GM19438 (cell line): ENCODE measurements around the gene CLIP2.
"Not testable (repeated sequence)": the region's sequence is repeated elsewhere in the genome, so short reads cannot be mapped to it uniquely, and the experiment has no call there.

Experiments used
- ATAC-seq: cut with Tn5 transposase; IDR thresholded peaks from one replicate; pipeline ENCODE4 v1.9.1; 2021; ENCODE audit warnings: low read depth; ENCODE audit not compliant: unreplicated experiment

The CLIP2 gene

DNA sequence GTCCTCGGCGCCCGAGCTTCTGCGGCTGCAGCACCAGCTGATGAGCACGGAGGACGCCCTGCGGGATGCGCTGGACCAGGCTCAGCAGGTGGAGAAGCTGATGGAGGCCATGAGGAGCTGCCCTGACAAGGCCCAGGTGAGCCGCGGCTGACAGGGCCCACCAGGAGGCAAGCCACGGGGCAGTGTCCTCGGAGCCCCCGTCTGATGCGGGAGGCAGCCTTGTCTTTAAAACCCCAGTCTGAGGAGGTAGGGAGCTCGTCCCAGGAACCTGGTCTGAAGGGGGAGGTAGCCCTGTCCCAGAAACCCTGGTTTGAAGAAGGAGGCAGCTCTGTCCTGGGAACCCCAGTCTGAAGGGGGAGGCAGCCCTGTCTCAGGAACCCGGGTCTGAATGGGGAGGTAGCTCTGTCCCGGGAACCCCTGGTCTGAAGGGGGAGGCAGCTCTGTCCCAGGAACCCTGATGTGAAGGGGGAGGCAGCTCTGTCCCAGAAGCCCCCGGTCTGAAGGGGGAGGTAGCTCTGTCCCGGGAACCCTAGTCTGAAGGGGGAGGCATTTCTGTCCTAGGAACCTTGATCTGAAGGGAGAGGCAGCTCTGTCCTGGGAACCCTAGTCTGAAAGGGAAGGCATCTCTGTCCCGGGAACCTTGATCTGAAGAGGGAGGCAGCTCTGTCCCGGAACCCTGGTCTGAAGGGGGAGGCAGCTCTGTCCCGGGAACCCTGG, 111.4 kb downstream of the CLIP2 start:
- no peak for ATAC-seq

DNA sequence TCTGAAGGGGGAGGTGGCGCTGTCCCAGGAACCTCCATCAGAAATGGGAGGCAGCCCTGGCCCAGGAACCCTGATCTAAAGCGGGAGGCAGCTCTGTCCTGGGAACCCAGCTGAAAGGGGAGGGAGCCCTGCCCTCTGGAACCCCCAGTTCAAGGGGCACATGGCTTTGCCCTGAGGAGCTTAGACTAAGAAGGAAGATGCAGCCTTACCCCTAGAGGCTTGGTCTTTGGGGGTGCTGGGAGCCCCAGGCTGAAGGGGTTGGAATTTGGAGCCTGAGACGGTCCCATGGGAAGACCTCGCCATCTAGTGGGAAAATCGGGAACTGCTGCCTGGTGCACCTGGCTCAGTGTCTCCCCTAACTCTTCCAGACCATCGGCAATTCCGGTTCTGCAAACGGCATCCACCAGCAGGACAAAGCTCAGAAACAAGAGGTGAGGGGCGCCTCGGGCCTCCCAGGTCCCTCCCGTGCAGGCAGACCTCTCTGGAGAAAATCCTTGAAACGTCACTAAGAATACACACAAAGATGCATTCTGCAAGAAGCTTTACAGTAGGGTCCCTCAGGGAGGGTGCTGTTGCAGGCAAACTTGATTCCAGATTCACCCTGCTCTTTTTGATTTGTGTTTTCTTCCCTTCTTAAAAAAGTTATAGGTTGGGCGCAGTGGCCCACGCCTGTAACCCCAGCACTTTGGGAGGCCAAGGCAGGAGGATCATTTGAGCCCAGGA, 112.1 kb downstream of the CLIP2 start:
- ATAC-seq, result no peak

DNA sequence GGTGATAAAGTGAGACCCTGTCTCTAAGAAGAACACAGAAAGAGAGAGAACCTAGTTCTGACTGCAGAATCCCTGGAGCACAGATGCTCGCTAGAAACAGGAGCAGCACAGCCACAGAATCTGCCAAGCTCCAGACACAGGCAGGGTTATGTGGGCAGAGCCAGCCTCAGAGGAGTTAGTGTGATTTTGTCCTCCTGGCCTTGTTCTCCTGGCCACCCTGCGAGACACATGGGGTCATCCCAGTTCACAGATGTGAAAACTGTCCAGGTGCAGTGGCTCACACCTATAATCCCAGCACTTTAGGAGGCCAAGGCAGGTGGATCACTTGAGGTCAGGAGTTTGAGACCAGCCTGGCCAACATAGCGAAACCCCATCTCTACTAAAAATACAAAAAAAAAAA, 113.5 kb downstream of the CLIP2 start:
- ATAC-seq, result not testable (repeated sequence)

DNA sequence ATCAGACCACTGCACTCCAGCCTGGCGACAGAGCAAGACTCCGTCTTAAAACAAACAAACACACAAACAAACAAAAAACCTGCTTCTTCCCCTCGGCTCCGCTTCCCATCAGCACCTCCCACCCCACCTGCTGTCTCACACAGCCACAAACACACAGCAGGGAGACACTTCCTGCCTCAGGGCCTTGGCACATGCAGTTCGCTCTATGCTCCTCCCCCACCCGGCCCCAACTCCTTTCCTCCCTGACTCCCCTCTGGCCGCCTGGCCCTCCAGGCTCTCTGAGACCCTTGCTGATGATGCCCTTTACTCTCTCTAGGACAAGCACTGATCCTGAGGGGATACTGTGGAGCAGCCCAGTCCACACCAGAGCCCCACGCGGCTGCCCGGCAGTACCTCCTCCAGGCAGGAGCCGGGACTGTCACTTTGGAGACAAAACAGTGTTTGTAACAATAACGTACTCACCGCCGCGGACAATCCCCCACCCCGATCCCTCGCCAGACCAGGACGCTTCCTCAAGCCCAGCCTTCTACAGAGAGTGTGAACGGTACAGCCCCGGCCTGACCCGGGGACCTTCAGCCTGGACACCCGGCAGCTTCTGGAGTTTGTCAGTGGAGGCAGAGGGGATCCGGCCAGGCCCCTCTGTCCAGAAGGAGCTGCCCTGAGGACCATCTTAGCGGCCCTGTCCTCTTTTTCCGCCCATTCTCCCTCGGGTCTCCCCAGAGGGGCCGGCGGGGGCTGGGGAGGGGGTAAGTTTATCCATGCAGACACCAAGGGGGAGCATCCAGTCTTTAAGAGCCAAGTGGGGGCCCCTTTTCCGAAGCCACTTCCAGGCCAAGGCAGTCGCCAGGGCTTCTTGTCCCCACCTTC, 114.5 kb downstream of the CLIP2 start:
- no peak for ATAC-seq

DNA sequence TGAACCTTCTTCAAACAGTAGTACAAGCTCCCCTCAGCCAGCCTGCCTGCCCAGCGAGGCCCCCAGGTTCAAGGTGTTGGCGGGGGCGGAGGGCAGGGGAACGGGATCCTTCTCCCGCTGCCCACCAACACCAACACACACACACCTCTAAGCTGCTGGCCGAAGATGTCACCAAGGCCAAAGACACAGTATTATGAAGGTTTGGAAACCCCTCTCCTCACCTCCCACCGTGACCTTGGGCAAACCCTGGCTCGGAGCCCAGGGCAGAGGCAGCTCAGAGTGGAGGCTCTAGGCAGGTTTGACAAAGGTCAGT, 115.1 kb downstream of the CLIP2 start:
- ATAC-seq, result no peak

DNA sequence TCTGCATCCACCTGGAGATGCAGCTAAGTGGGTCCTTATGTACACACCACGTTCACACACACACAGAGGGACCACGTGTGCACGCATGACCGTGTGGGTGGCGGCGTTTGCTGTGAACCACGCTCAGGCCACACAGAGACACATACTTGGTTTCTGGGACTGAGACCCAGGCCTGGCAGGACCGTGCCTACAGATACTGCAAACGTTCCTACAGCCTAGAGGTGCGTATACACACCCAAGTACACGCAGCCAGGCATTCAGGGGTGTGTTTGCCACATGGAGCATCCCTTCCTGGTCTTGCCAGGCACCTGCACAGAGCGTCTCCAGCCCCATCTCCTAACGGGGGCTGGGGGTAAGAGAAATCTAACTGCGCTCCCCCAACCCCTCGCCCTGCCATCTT, 115.5 kb downstream of the CLIP2 start:
- no peak for ATAC-seq

DNA sequence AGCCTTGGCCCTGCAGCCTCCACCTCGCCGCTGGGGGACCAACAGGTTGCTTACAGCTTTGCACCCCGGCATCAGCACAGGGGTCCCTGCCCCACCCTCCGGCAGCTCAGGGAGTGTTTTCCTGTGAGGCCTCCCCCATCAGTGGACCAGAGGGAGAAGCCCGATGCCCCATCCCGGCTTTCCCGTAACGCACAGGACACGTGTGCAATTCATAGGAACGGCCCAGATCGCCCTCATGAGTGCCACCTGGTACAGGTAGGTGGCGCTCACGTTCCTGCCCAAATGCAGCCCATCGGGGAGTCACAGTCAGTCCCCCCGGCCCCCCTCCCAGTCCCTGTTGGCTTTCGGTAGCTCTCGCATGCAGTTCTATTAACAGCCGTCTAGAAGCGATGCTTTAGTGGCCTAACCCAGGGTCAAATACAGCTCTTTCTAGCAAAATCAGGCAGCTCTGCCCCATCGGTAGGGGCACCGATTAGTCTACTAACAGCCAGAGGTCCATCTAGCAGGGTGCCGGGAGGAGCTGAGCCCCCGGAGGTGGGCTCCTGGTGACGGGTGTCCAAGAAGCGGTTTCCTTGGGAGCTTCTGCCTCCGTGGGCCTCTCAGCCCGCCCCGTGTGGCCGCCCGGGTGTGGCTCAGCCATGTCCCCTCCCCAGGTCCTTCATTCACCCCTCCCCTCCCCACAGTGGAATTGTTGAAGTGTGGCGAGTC, 116.1 kb downstream of the CLIP2 start:
- no peak for ATAC-seq

DNA sequence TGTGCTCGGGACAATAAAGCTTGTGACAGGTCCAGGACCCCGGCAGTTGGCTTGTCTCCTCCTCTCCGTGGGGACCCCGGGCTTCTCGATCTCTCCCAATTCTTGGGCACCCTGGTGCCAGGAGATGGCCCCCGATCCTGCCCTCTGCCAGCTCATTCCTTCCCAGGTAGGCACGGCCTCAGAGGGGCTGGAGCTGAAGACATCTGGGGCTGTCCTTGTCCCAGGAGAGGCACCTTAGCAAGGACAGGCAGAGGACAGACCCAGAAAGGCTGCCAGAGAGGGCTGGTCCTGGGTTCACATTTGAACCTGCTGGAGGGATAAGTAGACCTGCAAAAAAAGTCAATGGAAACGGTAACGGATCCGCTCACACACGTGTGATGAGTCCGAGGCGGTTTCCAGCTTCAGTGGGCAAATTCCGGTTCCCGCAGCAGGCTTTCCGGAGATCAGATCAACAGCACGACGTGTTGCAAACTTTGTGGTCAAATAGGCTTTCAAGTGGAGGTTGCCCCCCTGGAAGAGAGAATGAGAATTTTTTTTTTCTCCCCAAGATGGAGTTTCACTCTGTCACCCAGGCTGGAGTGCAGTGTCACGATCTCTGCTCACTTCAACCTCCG, 116.8 kb downstream of the CLIP2 start:
- no peak for ATAC-seq

DNA sequence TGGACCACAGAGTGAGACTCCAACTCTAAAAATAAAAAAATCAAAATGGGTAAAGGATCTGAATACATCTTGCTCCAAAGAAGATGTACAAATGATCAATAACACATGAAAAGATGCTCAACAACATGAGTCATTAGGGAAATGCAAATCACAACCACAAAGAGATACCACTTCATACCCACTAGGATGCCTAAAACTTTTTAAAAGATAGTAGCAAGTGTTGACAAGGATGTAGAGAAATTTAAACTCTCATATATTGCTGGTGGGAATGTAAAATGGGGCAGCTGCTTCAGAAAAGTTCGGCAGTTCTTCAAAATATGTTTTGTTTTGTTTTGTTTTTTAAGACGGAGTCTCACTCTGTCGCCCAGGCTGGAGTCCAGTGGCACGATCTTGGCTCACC, 118.8 kb downstream of the CLIP2 start:
- no peak for ATAC-seq

DNA sequence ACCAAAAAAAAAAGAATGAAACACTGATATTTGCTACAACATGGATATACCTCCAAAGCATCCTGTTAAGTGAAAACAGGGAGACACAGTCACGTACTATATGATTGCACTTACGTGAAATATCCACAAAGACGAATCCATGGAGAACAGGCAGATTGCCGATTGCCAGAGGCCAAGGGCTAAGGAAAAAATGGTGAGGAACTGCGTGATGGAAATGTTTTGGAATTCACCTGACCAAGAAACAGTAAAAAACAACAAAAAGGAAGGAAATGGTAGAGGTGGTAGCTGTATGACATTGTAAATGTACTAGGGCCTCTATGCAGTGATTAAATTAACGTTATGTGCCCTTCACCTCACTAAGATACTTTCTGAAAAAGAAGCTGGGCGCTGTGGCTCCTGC, 120.4 kb downstream of the CLIP2 start:
- no peak for ATAC-seq

DNA sequence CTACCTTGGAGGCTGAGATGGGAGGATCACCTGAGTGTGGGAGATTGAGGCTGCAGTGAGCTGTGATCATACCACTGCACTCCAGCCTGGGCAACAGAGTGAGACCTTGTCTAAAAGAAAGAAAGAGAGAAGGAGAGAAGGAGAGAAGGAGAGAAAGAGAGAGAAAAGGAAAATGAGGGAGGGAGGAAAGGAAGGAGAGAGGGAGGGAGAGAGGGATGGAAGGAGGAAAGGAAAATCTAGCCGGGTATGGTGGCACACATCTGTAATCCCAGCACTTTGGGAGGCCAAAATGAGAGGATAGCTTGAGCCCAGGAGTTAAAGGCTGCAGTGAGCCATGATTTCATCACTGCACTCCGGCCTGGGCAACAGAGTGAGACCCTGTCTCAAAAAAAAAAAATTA, 121.6 kb downstream of the CLIP2 start:
- ATAC-seq, result no peak

DNA sequence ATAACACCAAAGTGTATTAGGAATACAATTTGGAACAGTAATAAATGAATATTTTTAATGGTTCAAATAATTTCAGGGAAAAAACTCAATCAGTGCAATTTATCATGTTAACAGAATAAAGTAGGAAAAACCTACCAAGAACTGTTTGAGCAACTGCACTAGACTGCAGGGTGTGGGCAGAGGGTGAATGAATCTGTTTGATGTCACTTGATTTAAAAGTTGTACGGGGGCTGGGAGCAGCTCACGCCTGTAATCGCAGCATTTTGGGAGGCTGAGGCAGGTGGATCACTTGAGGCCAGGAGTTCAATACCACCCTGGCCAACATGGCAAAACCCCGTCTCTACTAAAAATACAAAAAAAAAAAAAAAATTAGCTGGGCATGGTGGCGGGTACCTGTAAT, 122.4 kb downstream of the CLIP2 start:
- ATAC-seq, result not testable (repeated sequence)

DNA sequence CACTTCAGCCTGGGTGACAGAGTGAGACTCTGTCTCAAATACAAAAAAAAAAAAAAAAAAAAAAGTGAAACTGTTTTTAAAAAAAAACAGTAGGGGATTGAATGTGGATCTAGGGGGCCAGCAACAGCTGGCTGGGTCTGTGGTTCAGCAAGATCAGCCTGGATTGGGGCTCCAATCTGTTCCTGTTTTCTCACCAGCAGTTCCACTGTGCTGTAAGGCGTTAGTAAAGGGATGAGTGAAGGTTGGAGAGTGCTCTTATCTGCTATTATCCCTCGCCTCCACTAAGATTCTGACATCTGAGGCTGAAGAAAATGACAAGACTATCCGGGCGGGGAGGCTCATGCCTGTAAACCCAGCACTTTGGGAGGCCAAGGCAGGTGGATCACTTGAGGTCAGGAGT, 122.8 kb downstream of the CLIP2 start:
- ATAC-seq, result no peak

DNA sequence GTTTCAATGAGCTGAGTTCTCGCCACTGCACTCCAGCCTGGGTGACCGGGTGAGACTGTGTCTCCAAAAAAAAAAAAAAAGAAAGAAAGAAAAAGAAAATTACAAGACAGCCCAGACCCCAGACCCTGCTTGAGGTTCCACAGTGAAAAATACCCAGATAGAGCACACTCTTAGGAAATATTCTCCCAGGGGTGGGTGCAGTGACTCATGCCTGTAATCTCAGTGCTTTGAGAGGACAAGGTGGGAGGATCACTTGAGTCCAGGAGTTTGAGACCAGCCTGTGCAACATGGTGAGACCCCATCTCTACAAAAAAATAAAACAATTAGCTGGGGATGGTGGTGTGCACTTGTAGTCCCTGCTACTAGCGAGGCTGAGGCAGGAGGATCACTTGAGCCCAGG, 123.4 kb downstream of the CLIP2 start:
- no peak for ATAC-seq

DNA sequence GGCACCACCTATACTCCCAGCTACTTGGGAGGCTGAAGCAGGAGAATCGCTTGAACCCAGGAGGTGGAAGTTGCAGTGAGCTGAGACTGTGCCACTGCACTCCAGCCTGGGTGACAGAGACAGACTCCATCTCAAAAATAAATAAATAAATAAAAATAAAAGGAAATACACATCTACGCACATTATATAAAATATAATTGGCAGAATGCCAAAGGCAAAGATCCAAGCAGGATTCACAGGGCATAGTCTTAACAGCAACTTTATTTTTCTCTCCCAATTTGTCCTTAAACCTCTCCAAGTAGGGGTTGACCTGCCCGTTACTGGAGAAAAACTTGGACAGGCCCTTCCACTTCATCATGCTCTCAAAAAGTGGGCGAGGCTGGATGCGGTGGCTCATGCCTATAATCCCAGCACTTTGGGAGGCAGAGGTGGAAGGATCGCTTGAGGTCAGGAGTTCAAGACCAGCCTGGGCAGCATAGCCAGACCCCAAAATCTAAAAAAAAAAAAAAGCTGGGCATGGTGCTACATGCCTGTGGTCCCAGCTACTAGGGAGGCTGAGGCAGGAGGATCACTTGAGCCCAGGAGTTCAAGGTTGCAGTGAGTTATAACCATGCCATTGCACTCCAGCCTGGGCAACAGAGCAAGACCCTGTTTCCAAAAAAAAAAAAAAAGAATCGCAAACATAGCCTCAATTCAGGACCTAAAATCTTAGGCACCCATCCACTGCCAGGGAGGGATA, 125.6 kb downstream of the CLIP2 start:
- ATAC-seq, result not testable (repeated sequence)

DNA sequence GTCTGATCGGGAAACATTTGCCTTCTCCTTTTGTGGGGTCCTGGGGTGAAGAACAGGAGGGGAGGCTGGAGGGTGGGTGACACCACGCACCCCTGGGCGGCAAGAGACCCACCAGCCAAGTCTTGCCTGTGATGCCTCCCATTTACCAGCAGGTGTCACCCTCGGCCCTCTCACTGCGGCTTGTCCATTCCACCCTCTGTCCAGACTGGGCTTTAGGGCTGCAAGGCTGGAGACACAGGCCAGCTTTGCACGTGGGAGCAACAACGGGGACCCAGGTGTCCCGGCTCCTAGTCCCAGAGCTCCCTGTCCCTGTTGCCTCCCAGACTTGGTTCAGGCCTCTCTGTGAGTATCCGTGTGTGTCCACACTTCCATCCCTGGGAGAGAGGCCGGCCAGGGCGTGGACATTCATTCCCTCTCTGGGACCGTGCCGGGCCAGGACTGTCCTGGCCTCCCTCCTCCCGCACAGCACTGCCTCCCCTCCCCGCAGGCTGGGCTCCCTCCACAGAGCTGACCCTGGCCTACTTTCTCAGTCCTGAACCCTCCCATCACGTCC, 128.3 kb downstream of the CLIP2 start:
- ATAC-seq, result no peak

DNA sequence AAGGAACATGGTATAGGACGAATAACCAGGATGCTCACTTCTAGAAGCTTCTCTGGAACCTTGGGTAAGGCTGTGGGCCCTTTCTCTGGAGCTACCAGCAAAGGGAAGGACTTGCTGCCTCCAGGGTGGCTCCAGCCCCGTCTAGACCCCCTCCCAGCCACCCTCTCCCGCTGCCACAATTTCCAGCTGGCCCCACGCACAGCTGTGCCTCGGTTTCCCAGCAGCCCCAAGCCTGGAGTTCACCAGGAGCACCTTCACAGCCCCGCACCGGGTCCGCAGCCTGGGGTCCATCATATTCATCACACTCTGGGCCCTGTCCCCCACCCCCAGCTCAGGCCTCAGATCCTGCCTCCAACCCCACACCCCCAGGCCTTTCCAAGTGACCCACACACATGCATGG, 128.9 kb downstream of the CLIP2 start:
- no peak for ATAC-seq

DNA sequence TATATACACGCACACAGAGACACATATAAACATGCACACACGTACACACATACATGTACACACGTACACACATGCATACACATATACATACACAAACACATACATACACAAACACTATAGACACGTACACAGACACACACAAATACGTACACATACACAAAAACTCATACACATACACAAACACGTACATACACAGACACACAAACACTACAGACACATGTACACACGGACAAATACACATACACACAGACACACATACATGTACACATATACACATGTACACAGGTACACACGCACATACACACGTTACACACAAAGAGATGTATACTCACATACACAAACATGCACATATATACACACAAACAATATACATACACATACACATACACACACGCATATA, 129.3 kb downstream of the CLIP2 start:
- no peak for ATAC-seq

DNA sequence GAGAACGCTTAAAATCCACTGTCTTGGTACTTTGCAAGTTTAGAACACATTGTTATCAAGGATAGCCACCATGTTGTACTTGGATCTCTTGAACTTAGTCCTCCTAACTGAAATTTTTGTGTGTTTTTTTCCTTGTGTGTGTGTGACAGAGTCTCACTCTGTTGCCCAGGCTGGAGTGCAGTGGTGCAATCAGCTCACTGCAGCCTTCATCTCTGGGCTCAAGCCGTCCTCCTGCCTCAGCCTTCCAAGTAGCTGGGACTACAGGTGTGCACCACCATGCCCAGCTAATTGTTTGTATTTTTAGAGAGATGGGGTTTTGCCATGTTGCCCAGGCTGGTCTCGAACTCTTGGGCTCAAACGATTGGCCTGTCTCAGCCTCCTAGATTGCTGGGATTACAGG, 130.0 kb downstream of the CLIP2 start:
- not testable (repeated sequence) for ATAC-seq

DNA sequence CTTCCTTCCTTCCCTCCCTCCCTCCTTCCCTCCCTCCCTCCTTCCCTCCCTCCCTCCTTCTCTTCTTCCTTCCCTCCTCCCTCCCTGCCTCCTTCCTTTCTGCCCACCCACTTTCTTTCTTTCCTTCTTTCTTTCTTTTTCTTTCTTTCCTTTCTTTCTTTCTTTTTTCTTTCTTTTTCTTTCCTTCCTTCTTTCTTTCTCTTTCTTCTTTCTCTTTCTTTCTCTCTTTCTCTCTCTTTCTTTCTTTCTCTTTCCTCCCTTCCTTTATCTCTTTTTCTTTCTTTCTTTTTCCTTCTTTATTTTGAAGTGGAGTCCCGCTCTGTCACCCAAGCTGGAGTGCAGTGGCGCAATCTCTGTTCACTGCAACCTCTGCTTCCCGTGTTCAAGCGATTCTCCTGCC, 130.8 kb downstream of the CLIP2 start:
- no peak for ATAC-seq
